Stimulated activated CD4-positive, alpha-beta T cell treated with anti-CD3 and anti-CD28 coated beads, Interleukin-4, amount 100 ng/mL, for 24 hours (primary cell): ENCODE measurements around the gene CPHXL.

Experiments used
- DNase-seq: peaks from one replicate; pipeline ENCODE4 v3.0.0-alpha.2; 2020

Gene CPHXL

GRCh38 chr16:75697571-75697970 is 28.7 kb downstream of the CPHXL start:
- DNase-seq: no peak

GRCh38 chr16:75695708-75696107 is 30.6 kb downstream of the CPHXL start:
- DNase-seq: no peak

- DNase-seq: no peak
Measured at GRCh38 chr16:75687361-75687760, 38.9 kb downstream of the CPHXL start.

GRCh38 chr16:75682308-75682707 is 44.0 kb downstream of the CPHXL start:
- no peak for DNase-seq

GRCh38 chr16:75679366-75679765 is 46.9 kb downstream of the CPHXL start:
- no peak for DNase-seq

GRCh38 chr16:75676909-75677308 is 49.4 kb downstream of the CPHXL start, which contains the start of gene CPHXL2:
TSS of gene CPHXL2 (minus strand) at chr16:75677009. CDS start at chr16:75676999, 10 bp downstream.
- no peak for DNase-seq

GRCh38 chr16:75667503-75667902 is 58.8 kb downstream of the CPHXL start:
- no peak for DNase-seq
